Endometrial microvascular endothelial cells (primary cell): ENCODE data around the gene TRMT10C. TPM values are rescaled to one million over a fixed set of nuclear protein-coding genes. Genes with fewer than 3 reads are reported as not detected.
"Not testable (repeated sequence)": the region's sequence is repeated elsewhere in the genome, so short reads cannot be mapped to it uniquely, and the experiment has no call there.

Source experiments
- in situ Hi-C: cut with HindIII; loops from 2 replicates; pipeline ENCODE4 v1.10.0; 2017; ENCODE audit warnings: low sequenced_read_pairs, low pct_unique_long_range_greater_than_20kb; ENCODE audit errors: inconsistent ontology term
- total RNA-seq: library from RNA; depleted of rRNA; stranded (reverse); fragments of >200 nt; gene quantifications from one replicate; pipeline ENCODE4 v1.2.3, GENCODE V29; 2015; ENCODE audit errors: inconsistent ontology term

TRMT10C gene
- total RNA-seq, 1 donor from 2014 or later: 19.9 TPM

GRCh38 chr3:101542957-101543356 is 18.7 kb upstream of the TRMT10C start:
- in situ Hi-C loops: no loop called here

- in situ Hi-C loops: no loop called here
These were observed 17.4 kb upstream of the TRMT10C start for GRCh38 chr3:101544161-101544850.

GRCh38 chr3:101548527-101549105 is 13.1 kb upstream of the TRMT10C start:
- in situ Hi-C loops: no loop called here

- in situ Hi-C loops: no loop called here
These were observed 12.2 kb upstream of the TRMT10C start for GRCh38 chr3:101549473-101549872.

GRCh38 chr3:101551359-101552081 is 10.1 kb upstream of the TRMT10C start:
- in situ Hi-C loops: not testable (repeated sequence)

- in situ Hi-C loops: not testable (repeated sequence)
These were observed 8.3 kb upstream of the TRMT10C start for GRCh38 chr3:101553381-101553780.

- in situ Hi-C loops: no loop called here
These were observed 5.6 kb upstream of the TRMT10C start for GRCh38 chr3:101556064-101556463.

GRCh38 chr3:101567528-101568317 is 6.1 kb downstream of the TRMT10C start:
- in situ Hi-C loops: no loop called here

GRCh38 chr3:101571028-101571895 is 9.6 kb downstream of the TRMT10C start:
- in situ Hi-C loops: no loop called here

GRCh38 chr3:101573449-101574387 is 12.1 kb downstream of the TRMT10C start, which contains the start of gene PCNP:
Gene PCNP (plus strand): TSS chr3:101574180. CDS start chr3:101574216, 36 bp downstream.
- in situ Hi-C loops: no loop called here

- in situ Hi-C loops: no loop called here
These were observed 12.9 kb downstream of the TRMT10C start for GRCh38 chr3:101574388-101575112.

- in situ Hi-C loops: no loop called here
These were observed 15.6 kb downstream of the TRMT10C start for GRCh38 chr3:101577286-101577685.

GRCh38 chr3:101588616-101589015 is 26.9 kb downstream of the TRMT10C start:
- in situ Hi-C loops: no loop called here

- in situ Hi-C loops: no loop called here
These were observed 29.4 kb downstream of the TRMT10C start for GRCh38 chr3:101591071-101591470.

GRCh38 chr3:101602731-101603130 is 41.1 kb downstream of the TRMT10C start:
- in situ Hi-C loops: no loop called here

GRCh38 chr3:101603184-101603583 is 41.5 kb downstream of the TRMT10C start:
- in situ Hi-C loops: no loop called here

- in situ Hi-C loops: not testable (repeated sequence)
These were observed 43.7 kb downstream of the TRMT10C start for GRCh38 chr3:101605398-101605797.
